Sigmoid colon (tissue), 4 donors: Measurements from ENCODE around the gene MYRIP.

Source experiments
- CTCF ChIP-seq, 4 experiments: fragments of 450-650 bp in 3 of 4; fragments of 200-600 bp in 1 of 4; IDR thresholded peaks; one replicate each; pipeline ENCODE4 v1.5.1; 2016 to 2019; ENCODE audit warnings: antibody characterized with exemption in 4 of 4, mild to moderate bottlenecking in 3 of 4, moderate library complexity in 2 of 4
- EP300 ChIP-seq, 4 donors: sonication (generic); formaldehyde crosslinking; IDR thresholded peaks; one replicate each; pipeline ENCODE4 v1.6.1; 2017; ENCODE audit warnings: antibody characterized with exemption in 4 of 4
- POLR2A ChIP-seq, 2 donors: fragments of 450-650 bp; IDR thresholded peaks; one replicate each; pipeline ENCODE4 v1.6.1; 2016; ENCODE audit warnings: antibody characterized with exemption in 2 of 2, mild to moderate bottlenecking in 2 of 2, moderate library complexity in 2 of 2
- POLR2AphosphoS5 ChIP-seq, 4 donors: sonication (generic); formaldehyde crosslinking; IDR thresholded peaks; one replicate each; pipeline ENCODE4 v1.6.1; 2017; ENCODE audit warnings: antibody characterized with exemption in 4 of 4

GRCh38 chr3:40213556-40213955 is 404.1 kb downstream of the MYRIP start:
- no peak for TF ChIP-seq EP300 (IDR thresholded peaks at IDR 0.05)
- TF ChIP-seq CTCF (IDR thresholded peaks at IDR 0.05) = no peak
- no peak for TF ChIP-seq POLR2AphosphoS5 (IDR thresholded peaks at IDR 0.05)
- no peak for TF ChIP-seq POLR2A (IDR thresholded peaks at IDR 0.05)
